Measurements from ENCODE around the gene PRIM2.
"Not testable (repeated sequence)": the region's sequence is repeated elsewhere in the genome, so short reads cannot be mapped to it uniquely, and the experiment has no call there.

DNA sequence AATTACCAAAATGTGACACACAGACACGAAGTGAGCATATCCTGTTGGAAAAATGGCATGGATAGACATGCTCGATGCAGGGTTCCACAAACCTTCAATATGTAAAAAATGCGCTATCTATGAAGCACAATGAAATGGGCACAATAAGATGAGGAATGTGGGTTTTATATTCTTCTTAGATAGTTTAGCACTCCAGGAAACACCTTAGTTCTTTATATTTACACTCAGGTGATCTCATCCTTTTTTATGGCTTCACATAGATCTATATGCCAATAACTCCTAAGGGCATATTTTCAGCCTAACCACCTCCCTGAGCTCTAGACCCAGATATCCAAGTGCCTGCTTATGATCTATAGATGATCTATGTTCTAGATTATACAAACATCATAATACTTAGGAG is 244.8 kb downstream of the PRIM2 start:
- TF ChIP-seq SUZ12 (IDR thresholded peaks at IDR 0.05; ENCODE audit: extremely low read depth, insufficient read depth, insufficient read length); YY1 (IDR thresholded peaks at IDR 0.05; ENCODE audit: insufficient read depth, insufficient read length): not testable (repeated sequence)

All from NT2/D1 (cell line).